ENCODE measurements around the gene LAMA2. TPM values are rescaled to one million over a fixed set of nuclear protein-coding genes. Genes with fewer than 3 reads are reported as not detected.

LAMA2 gene
- total and polyA plus RNA-seq, 2 experiments from 2014 or later: 11.1 to 57.5 TPM

- 59% methylated on average over 4 of the region's 4 CpGs for WGBS (ENCODE audit: low lambda C conversion rate, missing lambda C conversion rate)
- Histone ChIP-seq H3K4me1 (ENCODE audit: insufficient read depth) (no peaks in the 10 kb centered on the region), H3K27me3 (no peaks in the 10 kb centered on the region)
Observed at GRCh38 chr6:129006724-129007514, 124.0 kb downstream of the LAMA2 start.

GRCh38 chr6:129007701-129008373 lies 124.9 kb downstream of the LAMA2 start:
- Histone ChIP-seq H3K9me2 (replicated peaks; ENCODE audit: insufficient read depth) (no peaks in the 10 kb centered on the region), H3K36me3 (replicated peaks; ENCODE audit: insufficient read depth, low read depth) (no peaks in the 10 kb centered on the region), H3K4me1 (ENCODE audit: insufficient read depth) (no peaks in the 10 kb centered on the region), H3K4me3 (no peak overlapping the region), H3K79me2 (no peaks in the 10 kb centered on the region), H3K9me3 (ENCODE audit: low read depth) (no peaks in the 10 kb centered on the region), H4K20me1 (ENCODE audit: insufficient read depth, poor library complexity, severe bottlenecking) (no peaks in the 10 kb centered on the region), H2AFZ (no peak overlapping the region), H3K27ac (no peak overlapping the region), H3K4me2 (no peak overlapping the region), H3K27me3 (no peaks in the 10 kb centered on the region)
- no peak for TF ChIP-seq CTCF (IDR thresholded peaks at IDR 0.05; ENCODE audit: poor library complexity)
- no peak for TF ChIP-seq EZH2phosphoT487 (IDR thresholded peaks at IDR 0.05; ENCODE audit: low read depth, severe bottlenecking, unreplicated experiment)
- no peak for TF ChIP-seq EZH2 (IDR thresholded peaks at IDR 0.05; ENCODE audit: borderline replicate concordance)
- DNase-seq (ENCODE audit: low spot score): no peak
- 81% methylated on average over 4 of the region's 4 CpGs for WGBS (ENCODE audit: low lambda C conversion rate, missing lambda C conversion rate)

More at GRCh38 chr6:129006724-129007514, 124.0 kb downstream of the LAMA2 start:
- Histone ChIP-seq H2AFZ (no peak overlapping the region), H3K36me3 (replicated peaks; ENCODE audit: insufficient read depth, low read depth) (no peaks in the 10 kb centered on the region), H3K9me2 (replicated peaks; ENCODE audit: insufficient read depth) (no peaks in the 10 kb centered on the region), H3K4me3 (no peak overlapping the region), H3K79me2 (no peaks in the 10 kb centered on the region), H3K27ac (no peak overlapping the region), H4K20me1 (ENCODE audit: insufficient read depth, poor library complexity, severe bottlenecking) (no peaks in the 10 kb centered on the region), H3K9me3 (ENCODE audit: low read depth) (no peaks in the 10 kb centered on the region), H3K4me2 (no peak overlapping the region)
- TF ChIP-seq CTCF (IDR thresholded peaks at IDR 0.05; ENCODE audit: poor library complexity) (no peak), EZH2phosphoT487 (IDR thresholded peaks at IDR 0.05; ENCODE audit: low read depth, severe bottlenecking, unreplicated experiment) (no peak), EZH2 (IDR thresholded peaks at IDR 0.05; ENCODE audit: borderline replicate concordance) (no peak)
- DNase-seq (ENCODE audit: low spot score): no peak

GRCh38 chr6:129008591-129008990 lies 125.7 kb downstream of the LAMA2 start:
- H3K9me3 ChIP-seq (ENCODE audit: low read depth): no peaks in the 10 kb centered on the region

More at GRCh38 chr6:129008591-129008990, 125.7 kb downstream of the LAMA2 start:
- Histone ChIP-seq H3K4me3 (no peak overlapping the region), H3K9me2 (replicated peaks; ENCODE audit: insufficient read depth) (no peaks in the 10 kb centered on the region), H3K4me1 (ENCODE audit: insufficient read depth) (no peaks in the 10 kb centered on the region), H2AFZ (no peak overlapping the region), H3K4me2 (no peak overlapping the region), H3K27me3 (no peaks in the 10 kb centered on the region), H3K27ac (no peak overlapping the region), H3K36me3 (replicated peaks; ENCODE audit: insufficient read depth, low read depth) (no peaks in the 10 kb centered on the region), H3K79me2 (no peaks in the 10 kb centered on the region), H4K20me1 (ENCODE audit: insufficient read depth, poor library complexity, severe bottlenecking) (no peaks in the 10 kb centered on the region)
- WGBS (ENCODE audit: low lambda C conversion rate, missing lambda C conversion rate): 76% methylated on average over 2 of the region's 2 CpGs
- TF ChIP-seq EZH2phosphoT487 (IDR thresholded peaks at IDR 0.05; ENCODE audit: low read depth, severe bottlenecking, unreplicated experiment) (no peak), EZH2 (IDR thresholded peaks at IDR 0.05; ENCODE audit: borderline replicate concordance) (no peak), CTCF (IDR thresholded peaks at IDR 0.05; ENCODE audit: poor library complexity) (no peak)
- DNase-seq (ENCODE audit: low spot score): no peak
